ENCODE results near the gene PLEK. TPM values are rescaled to one million over a fixed set of nuclear protein-coding genes. Genes with fewer than 3 reads are reported as not detected.
A peak's percentile ranks its signal among the peaks of the same experiment; 100 is the strongest.

The PLEK gene, protein sequence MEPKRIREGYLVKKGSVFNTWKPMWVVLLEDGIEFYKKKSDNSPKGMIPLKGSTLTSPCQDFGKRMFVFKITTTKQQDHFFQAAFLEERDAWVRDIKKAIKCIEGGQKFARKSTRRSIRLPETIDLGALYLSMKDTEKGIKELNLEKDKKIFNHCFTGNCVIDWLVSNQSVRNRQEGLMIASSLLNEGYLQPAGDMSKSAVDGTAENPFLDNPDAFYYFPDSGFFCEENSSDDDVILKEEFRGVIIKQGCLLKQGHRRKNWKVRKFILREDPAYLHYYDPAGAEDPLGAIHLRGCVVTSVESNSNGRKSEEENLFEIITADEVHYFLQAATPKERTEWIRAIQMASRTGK
- 0.36 TPM in 1 of 2 replicates, not detected in the other for total RNA-seq

DNA sequence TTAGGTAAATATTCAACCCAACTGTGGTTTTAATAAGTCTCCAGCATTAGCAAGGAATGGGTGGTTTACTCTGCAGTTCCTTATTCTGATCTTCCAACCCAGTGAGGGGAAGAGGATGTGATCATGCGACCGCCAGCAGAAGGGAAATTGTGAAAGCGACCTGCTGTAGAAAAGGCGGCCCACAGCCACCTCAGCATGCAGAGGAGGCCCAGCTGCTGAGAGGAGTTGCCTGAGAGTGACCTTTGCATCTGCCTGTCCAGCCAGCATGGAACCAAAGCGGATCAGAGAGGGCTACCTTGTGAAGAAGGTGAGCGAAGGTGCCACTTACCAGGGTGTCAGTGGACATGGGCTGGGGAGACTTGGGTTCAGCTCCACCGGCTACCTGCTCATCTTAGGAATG lies at the start of gene PLEK:
Gene PLEK, plus strand, starts transcription at position 196 of the 400 bp plus-strand sequence. Its CDS starts 70 bp downstream, at position 266.
- Histone ChIP-seq H3K27ac (ENCODE audit: low read depth, low read length) (no peak within 1 kb of the TSS), H3K4me1 (ENCODE audit: insufficient read depth, low read length) (peaks cover 16% of the 10 kb centered on the region), H3K9me3 (ENCODE audit: low read depth, low read length) (no peaks in the 10 kb centered on the region), H3K27me3 (ENCODE audit: insufficient read depth, low read length) (no peaks in the 10 kb centered on the region), H3K4me2 (ENCODE audit: insufficient read depth, low read length) (no peak within 1 kb of the TSS), H3K36me3 (ENCODE audit: insufficient read depth, low read length) (no peaks in the 10 kb centered on the region), H4K20me1 (ENCODE audit: insufficient read depth, low read length) (no peaks in the 10 kb centered on the region), H3K4me3 (ENCODE audit: insufficient read depth, low read length) (no peak within 1 kb of the TSS), H3K79me2 (ENCODE audit: insufficient read depth, low read length) (no peaks in the 10 kb centered on the region), H2AFZ (ENCODE audit: low read length) (no peak within 1 kb of the TSS)
- TF ChIP-seq, protein P1, sequence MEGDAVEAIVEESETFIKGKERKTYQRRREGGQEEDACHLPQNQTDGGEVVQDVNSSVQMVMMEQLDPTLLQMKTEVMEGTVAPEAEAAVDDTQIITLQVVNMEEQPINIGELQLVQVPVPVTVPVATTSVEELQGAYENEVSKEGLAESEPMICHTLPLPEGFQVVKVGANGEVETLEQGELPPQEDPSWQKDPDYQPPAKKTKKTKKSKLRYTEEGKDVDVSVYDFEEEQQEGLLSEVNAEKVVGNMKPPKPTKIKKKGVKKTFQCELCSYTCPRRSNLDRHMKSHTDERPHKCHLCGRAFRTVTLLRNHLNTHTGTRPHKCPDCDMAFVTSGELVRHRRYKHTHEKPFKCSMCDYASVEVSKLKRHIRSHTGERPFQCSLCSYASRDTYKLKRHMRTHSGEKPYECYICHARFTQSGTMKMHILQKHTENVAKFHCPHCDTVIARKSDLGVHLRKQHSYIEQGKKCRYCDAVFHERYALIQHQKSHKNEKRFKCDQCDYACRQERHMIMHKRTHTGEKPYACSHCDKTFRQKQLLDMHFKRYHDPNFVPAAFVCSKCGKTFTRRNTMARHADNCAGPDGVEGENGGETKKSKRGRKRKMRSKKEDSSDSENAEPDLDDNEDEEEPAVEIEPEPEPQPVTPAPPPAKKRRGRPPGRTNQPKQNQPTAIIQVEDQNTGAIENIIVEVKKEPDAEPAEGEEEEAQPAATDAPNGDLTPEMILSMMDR (IDR thresholded peaks at IDR 0.05; ENCODE audit: extremely low read depth, low read depth, low read length), result no peak
- DNase-seq (ENCODE audit: insufficient read length, low spot score, missing footprints), result no peak

DNA sequence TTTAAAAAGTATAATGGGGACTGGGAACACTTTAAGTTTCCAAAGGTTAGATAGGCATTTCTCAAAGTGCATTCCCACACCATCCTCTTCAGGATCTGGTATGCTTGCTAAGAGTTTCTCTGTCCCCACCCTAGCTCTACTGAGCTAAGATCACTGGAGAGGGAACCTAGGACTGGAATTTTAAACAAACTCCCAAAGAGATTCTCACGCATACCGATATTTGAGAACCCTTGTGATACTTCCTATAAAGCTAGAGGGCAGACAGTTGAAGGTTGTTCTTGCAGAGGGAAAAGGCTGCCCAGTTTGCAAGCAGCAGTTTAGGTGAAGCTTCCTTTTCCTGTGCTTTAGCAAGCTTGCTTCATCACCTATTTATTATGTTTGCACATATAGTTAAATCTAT lies 49.0 kb upstream of the PLEK start:
- H3K27ac ChIP-seq (ENCODE audit: low read depth, low read length), result no peak overlapping the region
- H4K20me1 ChIP-seq (ENCODE audit: insufficient read depth, low read length), result no peaks in the 10 kb centered on the region
- TF ChIP-seq, protein P1 (IDR thresholded peaks at IDR 0.05; ENCODE audit: extremely low read depth, low read depth, low read length), result no peak
- H2AFZ ChIP-seq (ENCODE audit: low read length), result no peak overlapping the region
- H3K27me3 ChIP-seq (ENCODE audit: insufficient read depth, low read length), result no peaks in the 10 kb centered on the region
- H3K4me2 ChIP-seq (ENCODE audit: insufficient read depth, low read length), result no peak overlapping the region
- H3K9me3 ChIP-seq (ENCODE audit: low read depth, low read length), result no peaks in the 10 kb centered on the region
- no peak overlapping the region for H3K4me3 ChIP-seq (ENCODE audit: insufficient read depth, low read length)
- peaks cover 19% of the 10 kb centered on the region for H3K36me3 ChIP-seq (ENCODE audit: insufficient read depth, low read length)
- peaks cover 57% of the 10 kb centered on the region for H3K79me2 ChIP-seq (ENCODE audit: insufficient read depth, low read length)
- H3K4me1 ChIP-seq (ENCODE audit: insufficient read depth, low read length), result peaks cover 15% of the 10 kb centered on the region
- no peak for DNase-seq (ENCODE audit: insufficient read length, low spot score, missing footprints)

DNA sequence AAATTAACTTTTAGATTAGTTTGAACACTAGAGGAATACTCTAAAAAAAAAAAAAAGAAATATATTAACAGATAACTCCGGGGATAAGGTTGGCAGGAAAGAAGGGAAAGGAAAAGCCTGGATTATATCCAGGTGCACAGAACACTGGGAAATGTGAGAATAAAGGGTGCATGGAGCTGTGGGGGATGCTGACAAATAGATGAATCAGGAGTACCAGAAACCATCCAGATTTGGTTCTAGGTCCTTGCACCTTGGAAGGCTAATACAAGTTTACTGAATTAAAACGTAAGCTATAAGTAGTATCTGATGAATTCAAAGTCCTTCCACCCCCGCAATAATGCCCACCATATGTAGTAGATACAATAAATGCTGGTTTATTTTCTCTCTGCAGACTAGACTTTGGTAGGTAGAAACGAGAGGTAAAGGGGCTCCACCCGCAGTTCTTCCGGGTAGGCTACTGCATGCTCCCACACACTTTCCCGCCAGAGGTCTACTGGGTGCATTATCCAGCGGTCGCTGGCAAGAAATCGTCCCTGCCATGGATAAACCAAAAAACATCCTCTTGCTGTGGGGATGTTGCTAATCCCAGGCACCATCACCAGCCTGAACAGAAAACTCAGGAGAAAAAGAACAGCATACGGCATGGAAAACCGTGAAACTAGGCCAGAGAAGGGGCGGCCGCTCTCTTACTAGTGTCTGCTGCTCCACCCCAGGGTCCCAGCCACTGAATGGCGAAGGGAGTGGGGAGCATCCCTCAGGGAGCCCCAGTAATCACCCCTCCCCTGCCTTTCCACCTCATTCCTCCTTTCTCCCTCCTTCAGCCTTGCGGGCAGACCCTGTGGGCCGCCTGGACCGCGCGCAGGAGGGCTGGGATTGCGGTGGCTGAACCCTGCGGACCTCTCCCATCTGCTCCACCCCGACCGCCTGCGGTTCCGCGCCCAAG lies 46.8 kb upstream of the PLEK start:
- Histone ChIP-seq H3K79me2 (ENCODE audit: insufficient read depth, low read length) (peaks cover 54% of the 10 kb centered on the region), H3K36me3 (ENCODE audit: insufficient read depth, low read length) (peaks cover 19% of the 10 kb centered on the region), H3K9me3 (ENCODE audit: low read depth, low read length) (no peaks in the 10 kb centered on the region), H3K27me3 (ENCODE audit: insufficient read depth, low read length) (no peaks in the 10 kb centered on the region), H3K4me3 (ENCODE audit: insufficient read depth, low read length) (peak overlapping the region; percentile 85), H4K20me1 (ENCODE audit: insufficient read depth, low read length) (no peaks in the 10 kb centered on the region), H3K4me1 (ENCODE audit: insufficient read depth, low read length) (peaks cover 15% of the 10 kb centered on the region), H2AFZ (ENCODE audit: low read length) (peak overlapping the region; percentile 82), H3K27ac (ENCODE audit: low read depth, low read length) (peak overlapping the region; percentile 49), H3K4me2 (ENCODE audit: insufficient read depth, low read length) (peak overlapping the region; percentile 92)
- TF ChIP-seq, protein P1 (IDR thresholded peaks at IDR 0.05; ENCODE audit: extremely low read depth, low read depth, low read length), result no peak
- DNase-seq (ENCODE audit: insufficient read length, low spot score, missing footprints), result peak; percentile 51
